SKM-1 (cell line): ENCODE results near the gene ELFN1.

Experiments
- DNase-seq: peaks from one replicate; lab custom pipeline; 2025; ENCODE audit not compliant: unreplicated experiment; lab: John Stamatoyannopoulos, UW

The ELFN1 gene

GRCh38 chr7:1642291-1642731 lies 27.8 kb upstream of the ELFN1 start:
- no peak for DNase-seq

DNA sequence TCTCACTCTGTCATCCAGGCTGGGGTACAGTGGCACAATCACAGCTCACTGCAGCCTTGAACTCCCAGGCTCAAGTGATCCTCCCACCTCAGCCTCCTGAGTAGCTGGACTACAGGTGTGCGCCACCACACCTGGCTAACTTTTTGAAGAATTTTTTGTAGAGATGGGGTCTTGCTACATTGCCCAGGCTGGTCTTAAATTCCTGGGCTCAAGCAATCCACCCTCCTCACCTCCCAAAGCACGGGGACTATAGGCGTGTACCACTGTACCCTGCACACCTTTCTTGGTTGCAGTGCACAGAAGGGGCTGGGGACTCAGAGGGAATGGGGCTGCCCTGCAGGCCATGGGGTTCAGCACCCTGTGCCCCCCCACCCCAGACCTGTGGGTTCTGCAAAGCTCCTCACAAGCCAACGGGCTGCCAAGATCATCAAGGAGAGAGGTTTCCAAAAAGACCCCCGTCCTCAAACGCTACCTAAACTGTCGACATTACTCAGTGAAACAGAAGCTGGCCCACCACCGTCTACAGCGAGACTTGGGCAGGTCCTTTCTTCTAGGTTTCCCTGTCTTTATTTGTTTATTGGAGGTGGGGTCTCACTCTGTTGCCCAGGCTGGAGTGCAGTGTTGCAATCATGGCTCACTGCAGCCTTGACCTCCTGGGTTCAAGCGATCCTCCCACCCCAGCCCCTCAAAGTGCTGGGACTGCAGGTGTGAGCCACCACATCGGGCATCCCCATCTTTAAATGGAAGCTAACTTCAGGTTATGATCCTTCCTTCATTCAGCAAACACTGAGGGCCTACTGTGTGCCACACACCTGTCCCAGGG lies 26.6 kb upstream of the ELFN1 start:
- no peak for DNase-seq

GRCh38 chr7:1644341-1645070 lies 25.6 kb upstream of the ELFN1 start:
- no peak for DNase-seq

GRCh38 chr7:1645071-1645409 lies 25.0 kb upstream of the ELFN1 start:
- no peak for DNase-seq

DNA sequence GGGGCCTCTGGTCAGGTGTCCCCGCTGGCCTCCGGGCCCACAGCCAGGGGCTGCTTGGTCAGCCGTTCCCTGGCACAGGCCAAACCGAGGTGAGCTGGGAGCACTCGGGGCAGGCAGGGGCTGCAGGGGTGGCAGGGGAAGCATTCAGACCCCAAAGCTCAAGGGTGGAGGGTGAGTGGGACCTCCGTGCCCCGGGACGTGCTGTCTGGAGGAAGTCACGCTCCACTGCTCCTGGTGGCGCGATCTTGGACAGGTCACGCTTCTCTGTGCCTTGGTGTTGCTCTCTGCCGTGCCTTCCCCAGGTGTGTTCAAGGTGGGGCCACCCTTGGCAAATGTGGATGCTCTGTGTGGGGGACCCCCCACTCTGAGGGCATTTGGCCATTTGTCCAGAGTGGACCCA lies 24.6 kb upstream of the ELFN1 start:
- no peak for DNase-seq

DNA sequence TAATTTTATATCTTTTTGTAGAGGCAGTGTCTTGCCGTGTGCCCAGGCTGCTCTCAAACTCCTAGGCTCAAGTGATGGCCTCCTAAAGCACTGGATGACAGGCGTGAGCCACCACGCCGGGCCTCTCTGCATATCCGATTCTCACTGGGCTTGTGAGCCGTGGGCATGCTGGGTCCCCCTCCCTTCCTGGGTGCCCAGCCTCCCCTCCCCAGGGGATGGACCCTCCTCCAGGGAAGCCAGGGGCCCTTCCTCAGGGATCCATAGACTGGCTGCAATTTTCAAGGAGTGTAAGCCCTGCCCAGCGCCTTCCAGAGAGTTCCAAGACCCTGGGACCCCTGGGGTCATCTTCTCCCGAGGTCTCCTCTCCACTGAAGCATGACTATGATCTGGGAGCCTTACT lies 23.7 kb upstream of the ELFN1 start:
- no peak for DNase-seq

GRCh38 chr7:1646957-1647891 lies 22.9 kb upstream of the ELFN1 start:
- DNase-seq: no peak

GRCh38 chr7:1647961-1648672 lies 22.0 kb upstream of the ELFN1 start:
- no peak for DNase-seq

DNA sequence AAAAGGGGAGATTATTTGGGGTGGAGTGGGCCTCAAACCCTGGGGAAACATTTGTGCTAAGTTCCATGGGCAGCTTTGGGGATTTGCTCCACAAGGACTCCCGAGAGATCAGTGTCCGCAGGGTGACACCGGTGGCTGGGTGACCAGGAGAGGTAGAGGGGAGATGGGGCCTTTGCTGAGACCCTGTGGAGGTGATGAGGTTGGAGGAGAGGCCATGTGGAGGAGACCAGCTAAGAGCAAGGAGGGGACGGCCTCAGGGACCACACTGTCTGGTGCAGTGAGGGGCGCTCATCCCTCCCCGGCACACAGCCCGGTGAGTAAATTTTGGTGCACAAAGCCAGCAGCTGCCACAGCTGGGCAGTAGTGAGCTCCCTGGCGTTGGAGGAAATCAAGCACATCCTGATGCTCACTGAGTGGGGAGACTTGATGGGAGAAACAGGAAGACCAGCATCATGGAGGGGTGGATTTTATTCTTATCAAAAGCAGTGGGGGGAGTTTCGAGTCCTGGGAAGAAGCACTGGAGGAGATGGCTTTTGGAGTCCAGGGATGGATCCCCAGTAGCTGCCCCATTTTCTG lies 20.2 kb upstream of the ELFN1 start:
- DNase-seq: no peak

DNA sequence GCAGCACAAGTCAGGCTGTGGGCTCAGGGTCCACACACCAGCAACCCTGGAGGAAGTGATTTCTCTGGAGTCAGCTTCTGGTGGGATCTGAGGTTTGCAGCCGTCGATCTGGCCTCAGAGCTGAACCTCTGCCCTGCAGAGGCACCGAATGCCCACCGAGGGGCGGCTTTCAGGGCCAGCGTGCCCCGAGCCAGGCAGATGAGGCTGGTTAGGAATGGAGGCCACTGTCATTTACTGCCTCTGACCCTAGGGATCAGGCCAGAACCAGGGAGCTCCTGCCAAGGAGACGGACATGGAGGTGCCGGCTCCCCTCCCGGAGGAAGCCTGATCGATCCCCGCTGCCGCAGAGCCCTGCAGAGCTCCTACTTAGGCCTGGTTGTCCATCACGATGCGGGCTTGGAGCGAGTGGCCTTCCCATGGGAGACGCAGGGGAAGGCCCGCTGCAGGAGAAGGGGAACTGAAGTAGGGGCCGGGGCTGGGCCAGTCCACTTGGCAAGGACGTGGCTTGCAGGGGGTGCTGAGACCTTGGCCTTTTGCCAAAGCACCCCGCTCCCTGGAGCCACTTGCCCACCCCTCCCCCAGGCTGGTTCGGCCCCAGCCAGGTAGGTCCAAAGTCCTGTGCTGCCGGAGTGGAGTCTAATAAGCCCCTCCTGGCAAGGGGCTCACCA lies 19.6 kb upstream of the ELFN1 start:
- DNase-seq: no peak

DNA sequence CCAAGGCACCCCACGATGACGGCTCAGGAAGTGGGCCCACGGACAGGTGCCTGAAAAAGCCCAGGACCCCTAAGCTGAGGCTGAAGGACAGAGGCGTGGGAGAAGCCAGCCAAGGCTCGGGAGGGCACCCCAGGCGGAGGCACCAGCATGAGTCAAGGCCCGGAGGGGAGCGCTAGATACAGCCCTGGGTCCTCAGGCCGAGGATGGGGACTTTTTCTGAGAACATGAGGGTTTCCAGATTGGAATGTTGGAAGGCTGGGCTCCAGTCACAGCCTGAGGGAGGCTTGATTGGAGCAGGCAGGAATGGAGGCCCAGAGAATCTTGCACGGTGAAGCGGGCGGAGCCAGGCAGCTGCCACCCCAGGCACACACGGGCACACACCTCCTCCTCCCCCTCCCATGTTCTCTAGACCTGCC lies 19.0 kb upstream of the ELFN1 start:
- no peak for DNase-seq

DNA sequence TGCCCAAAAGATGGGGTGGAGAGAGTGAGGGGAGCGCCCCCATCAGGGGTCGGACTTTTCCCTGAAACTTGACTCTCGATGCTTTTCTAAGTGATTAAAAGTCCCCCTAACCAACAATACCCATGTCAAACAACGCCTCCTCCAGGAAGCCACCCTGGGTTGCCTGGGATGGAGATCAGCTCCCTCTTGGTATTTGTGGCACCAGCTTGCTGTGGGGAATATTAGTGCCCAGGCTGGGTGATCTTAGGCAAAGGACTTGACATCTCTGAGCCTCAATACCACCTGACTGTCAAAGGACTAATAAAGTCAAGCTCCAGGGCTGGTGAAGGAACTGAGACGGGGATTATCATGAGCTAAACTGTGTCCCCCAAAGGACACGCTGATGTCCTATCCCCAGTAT lies 18.2 kb upstream of the ELFN1 start:
- DNase-seq: no peak

DNA sequence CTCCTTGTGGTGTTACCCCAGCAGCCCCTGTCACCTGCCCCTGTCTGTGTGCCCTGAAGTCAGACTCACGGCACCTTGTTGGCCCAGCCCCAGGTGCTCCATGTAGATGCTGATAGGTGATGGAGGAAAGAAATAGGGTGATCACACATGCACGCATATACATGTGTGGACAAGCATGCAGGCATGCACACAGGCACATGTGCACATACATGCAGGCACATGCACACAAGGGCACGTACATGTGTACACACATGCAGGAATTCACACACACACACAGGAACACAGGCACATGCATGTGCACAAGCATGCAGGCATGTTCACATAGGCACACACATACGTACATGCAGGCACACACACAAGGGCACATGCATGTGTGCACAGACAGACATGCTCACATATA lies 16.6 kb upstream of the ELFN1 start:
- DNase-seq: no peak

GRCh38 chr7:1654111-1654510 lies 16.0 kb upstream of the ELFN1 start:
- DNase-seq: no peak

- DNase-seq: no peak
Observed at GRCh38 chr7:1654738-1655475, 15.2 kb upstream of the ELFN1 start.

- DNase-seq: no peak
Observed at GRCh38 chr7:1659696-1660095, 10.4 kb upstream of the ELFN1 start.

DNA sequence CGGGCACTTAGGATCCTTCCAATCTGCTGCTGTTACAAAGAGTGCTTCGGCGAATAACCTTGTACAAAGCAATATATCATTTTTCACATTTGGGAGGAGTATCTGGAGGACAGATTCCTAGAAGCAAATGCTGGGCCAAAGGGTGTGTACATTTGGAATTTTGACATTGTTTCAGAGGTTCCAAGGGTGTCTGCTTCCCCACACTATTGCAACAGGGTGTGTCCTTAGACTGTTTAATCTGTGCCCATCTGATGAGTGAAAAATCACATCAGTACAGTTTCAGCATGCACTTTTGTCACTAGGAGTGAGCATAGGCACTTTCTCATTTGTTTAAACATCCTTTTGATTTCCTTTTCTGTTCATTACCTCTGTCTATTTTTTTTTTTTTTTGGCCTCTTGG lies 8.6 kb upstream of the ELFN1 start:
- no peak for DNase-seq

- DNase-seq: no peak
Observed at GRCh38 chr7:1662101-1662500, 8.0 kb upstream of the ELFN1 start.

- DNase-seq: no peak
Observed at GRCh38 chr7:1662767-1663166, 7.3 kb upstream of the ELFN1 start.
